GM10248 (cell line): ENCODE measurements around the gene AATK.

ENCODE experiments used
- CTCF ChIA-PET: fragments of 300-600 bp; sonication (Branson Sonifier 250); formaldehyde crosslinking; extraction: SDS; loops from one replicate; lab custom pipeline; 2021; ENCODE audit warnings: antibody characterized with exemption; lab: Yijun Ruan, JAX
- POLR2A ChIA-PET: fragments of 350-650 bp; sonication (Branson Sonifier 250); formaldehyde crosslinking; extraction: SDS; loops from one replicate; lab custom pipeline; 2020; ENCODE audit warnings: antibody characterized with exemption; lab: Yijun Ruan, JAX
- DNase-seq: peaks from one replicate; pipeline ENCODE4 v3.0.0; 2012; ENCODE audit errors: extremely low spot score
- CTCF ChIP-seq: IDR thresholded peaks from 2 replicates; pipeline ENCODE4 v1.5.1; 2012; ENCODE audit warnings: mild to moderate bottlenecking, low read depth; ENCODE audit errors: extremely low read depth, missing control alignments, control extremely low read depth

AATK gene

GRCh38 chr17:81160306-81160705, 5.7 kb downstream of the AATK start:
- no peak for TF ChIP-seq CTCF
- CTCF ChIA-PET, result no interaction called here
- DNase-seq, result no peak
- POLR2A ChIA-PET, result no interaction called here

GRCh38 chr17:81159611-81160265, 6.3 kb downstream of the AATK start:
- TF ChIP-seq CTCF, result no peak
- DNase-seq, result no peak
- ChIA-PET CTCF (no interaction called here), POLR2A (no interaction called here)

GRCh38 chr17:81158688-81159590, 7.1 kb downstream of the AATK start:
- ChIA-PET CTCF (interaction anchor here (0.9 kb wide), 1 partner anchor 16 kb away, joined by 3 read pairs; no protein-coding TSS in a partner anchor), POLR2A (no interaction called here)
- TF ChIP-seq CTCF, result no peak
- no peak for DNase-seq

- no peak for DNase-seq
- TF ChIP-seq CTCF, result no peak
- POLR2A ChIA-PET, result no interaction called here
- CTCF ChIA-PET, result interaction anchor here (0.9 kb wide), 1 partner anchor 15 kb away, joined by 3 read pairs; no protein-coding TSS in a partner anchor
Observed at GRCh38 chr17:81157848-81158687, 8.0 kb downstream of the AATK start.

GRCh38 chr17:81156866-81157805, 8.9 kb downstream of the AATK start:
- ChIA-PET CTCF (no interaction called here), POLR2A (no interaction called here)

More at GRCh38 chr17:81156866-81157805, 8.9 kb downstream of the AATK start:
- TF ChIP-seq CTCF, result no peak
- DNase-seq, result no peak
